ENCODE results near the gene IZUMO1. TPM values are rescaled to one million over a fixed set of nuclear protein-coding genes. Genes with fewer than 3 reads are reported as not detected.

The IZUMO1 gene
- polyA plus RNA-seq, 2 of the 4 experiments (the other 2 are of a cell fraction) = not detected

- ChIA-PET POLR2A (no interaction called here), CTCF (interaction anchor here (1.2 to 1.7 kb wide), 4 partner anchors 22 to 248 kb away, joined by 3 to 6 read pairs (median 4); partner anchors contain the start of genes CA11 and HSD17B14)
- peak overlapping the region; percentile 47 for H3K4me3 ChIP-seq
- ATAC-seq (0 out of 6 replicates have a peak, but pooled peaks of 1 of the 2 experiments have one; percentile 3), DNase-seq (ENCODE audit: low read depth in 1 of 2, low spot score in 1 of 2) (no peak), FAIRE-seq (no peak)
- peak overlapping the region; percentile 95 for H3K4me2 ChIP-seq
- H3K4me1 ChIP-seq = peaks cover 36% of the 10 kb centered on the region
- no peak for TF ChIP-seq MAZ (IDR thresholded peaks at IDR 0.05; ENCODE audit: borderline replicate concordance, low read depth, low read length)
- no peak for TF ChIP-seq EHF (CRISPR knock-in tag; IDR thresholded peaks at IDR 0.05)
- TF ChIP-seq MAFK (IDR thresholded peaks at IDR 0.05; ENCODE audit: partially characterized antibody) = no peak
- TF ChIP-seq BHLHE40 (IDR thresholded peaks at IDR 0.05; ENCODE audit: low read depth, low read length) = no peak
- no peak for TF ChIP-seq PHF8 (IDR thresholded peaks at IDR 0.05; ENCODE audit: borderline replicate concordance, low read depth)
- H3K9me3 ChIP-seq = no peaks in the 10 kb centered on the region
- H3K27ac ChIP-seq = peak overlapping the region; percentile 57 to 75; a peak in 5 of 6 replicates
- WGBS (ENCODE audit: missing lambda C conversion rate) = 92% methylated on average over 20 of the region's 20 CpGs
These were observed 5.3 kb upstream of the IZUMO1 start for GRCh38 chr19:48751845-48752495.

GRCh38 chr19:48750771-48751504, 4.2 kb upstream of the IZUMO1 start:
- no peak for DNase-seq (ENCODE audit: low read depth in 1 of 2, low spot score in 1 of 2)
- no peak for FAIRE-seq
- CTCF ChIA-PET = interaction anchor here (0.5 to 1.8 kb wide), 8 partner anchors 12 to 515 kb away, joined by 3 to 6 read pairs (median 4); partner anchors contain the start of genes CA11 and HSD17B14
- H3K4me1 ChIP-seq = peaks cover 33% of the 10 kb centered on the region
- no peak for ATAC-seq
- H3K4me3 ChIP-seq = no peak overlapping the region
- H3K27ac ChIP-seq = no peak overlapping the region
- 86% methylated on average over 29 of the region's 29 CpGs for WGBS (ENCODE audit: missing lambda C conversion rate)
- no peaks in the 10 kb centered on the region for H3K9me3 ChIP-seq
- no peak overlapping the region for H3K4me2 ChIP-seq
- TF ChIP-seq PBX3 (IDR thresholded peaks at IDR 0.05) (no peak), MYC (IDR thresholded peaks at IDR 0.05; ENCODE audit: borderline replicate concordance, low read length) (no peak), GATA3 (IDR thresholded peaks at IDR 0.05; ENCODE audit: borderline replicate concordance) (no peak), KDM5A (IDR thresholded peaks at IDR 0.05) (no peak)
- POLR2A ChIA-PET = no interaction called here

- no peak for FAIRE-seq
These were observed 3.6 kb upstream of the IZUMO1 start for GRCh38 chr19:48750351-48750750.

More at GRCh38 chr19:48750351-48750750, 3.6 kb upstream of the IZUMO1 start:
- 86% methylated on average over 31 of the region's 31 CpGs for WGBS (ENCODE audit: missing lambda C conversion rate)
- Histone ChIP-seq H3K4me3 (no peak overlapping the region), H3K27ac (no peak overlapping the region), H3K4me1 (peaks cover 27% of the 10 kb centered on the region), H3K9me3 (no peaks in the 10 kb centered on the region), H3K4me2 (no peak overlapping the region)
- TF ChIP-seq MYC (IDR thresholded peaks at IDR 0.05; ENCODE audit: borderline replicate concordance, low read length) (no peak), HOXB13 (CRISPR knock-in tag; IDR thresholded peaks at IDR 0.05; ENCODE audit: low read depth) (no peak), KDM5A (IDR thresholded peaks at IDR 0.05) (no peak), JUN (IDR thresholded peaks at IDR 0.05) (no peak), ZC3H11A (IDR thresholded peaks at IDR 0.05) (no peak), RAD21 (conservative IDR thresholded peaks at IDR 0.05 in 1 of 2, IDR thresholded peaks at IDR 0.05 in 1 of 2) (no peak), EHMT2 (IDR thresholded peaks at IDR 0.05; ENCODE audit: low read depth) (no peak), RCOR1 (IDR thresholded peaks at IDR 0.05; ENCODE audit: low read depth, low read length) (no peak), ELK1 (IDR thresholded peaks at IDR 0.05; ENCODE audit: low read depth, low read length) (no peak), POLR2AphosphoS2 (conservative IDR thresholded peaks at IDR 0.05; ENCODE audit: low read length) (no peak), POLR2A (IDR thresholded peaks at IDR 0.05; ENCODE audit: low read length) (no peak), SMC3 (IDR thresholded peaks at IDR 0.05) (no peak), HMGXB4 (CRISPR knock-in tag; IDR thresholded peaks at IDR 0.05; ENCODE audit: borderline replicate concordance) (no peak)
- DNase-seq (ENCODE audit: low read depth in 1 of 2, low spot score in 1 of 2) (no peak), ATAC-seq (no peak)
- ChIA-PET CTCF (interaction anchor here (0.5 to 1.8 kb wide), 3 partner anchors 11 to 515 kb away, joined by 3 to 5 read pairs (median 4); no protein-coding TSS in a partner anchor), POLR2A (no interaction called here)
